GM11168 (cell line): ENCODE data around the gene CFAP119.

Source experiments
- in situ Hi-C: fragments of 300-500 bp; cut with MboI; formaldehyde crosslinking; loops from one replicate; pipeline ENCODE4 v1.12.0; 2022; ENCODE audit warnings: low sequenced_read_pairs; ENCODE audit not compliant: unreplicated experiment

CFAP119 gene

GRCh38 chr16:30782486-30783279 lies 20.8 kb upstream of the CFAP119 start:
- in situ Hi-C loops, result no loop called here

GRCh38 chr16:30780549-30780948 lies 18.7 kb upstream of the CFAP119 start:
- in situ Hi-C loops, result no loop called here

GRCh38 chr16:30780021-30780420 lies 18.2 kb upstream of the CFAP119 start:
- in situ Hi-C loops, result no loop called here

- in situ Hi-C loops, result no loop called here
Observed at GRCh38 chr16:30779596-30779995, 17.7 kb upstream of the CFAP119 start.

- in situ Hi-C loops, result no loop called here
Observed at GRCh38 chr16:30778549-30779244, 16.8 kb upstream of the CFAP119 start.

GRCh38 chr16:30777591-30778297 lies 15.9 kb upstream of the CFAP119 start:
- in situ Hi-C loops, result no loop called here

- in situ Hi-C loops, result no loop called here
Observed at GRCh38 chr16:30775392-30776188, 13.7 kb upstream of the CFAP119 start.

- in situ Hi-C loops, result no loop called here
Observed at GRCh38 chr16:30775131-30775391, 13.2 kb upstream of the CFAP119 start.

GRCh38 chr16:30774367-30775130 lies 12.7 kb upstream of the CFAP119 start:
- in situ Hi-C loops, result no loop called here

- in situ Hi-C loops, result no loop called here
Observed at GRCh38 chr16:30773826-30774225, 12.0 kb upstream of the CFAP119 start.

GRCh38 chr16:30771726-30772125 lies 9.9 kb upstream of the CFAP119 start:
- in situ Hi-C loops, result no loop called here

GRCh38 chr16:30769379-30770089 lies 7.7 kb upstream of the CFAP119 start:
- in situ Hi-C loops, result no loop called here

GRCh38 chr16:30768583-30769181 lies 6.8 kb upstream of the CFAP119 start:
- in situ Hi-C loops, result no loop called here

- in situ Hi-C loops, result no loop called here
Observed at GRCh38 chr16:30767767-30768465, 6.1 kb upstream of the CFAP119 start.

GRCh38 chr16:30766933-30767284 lies 5.0 kb upstream of the CFAP119 start:
- in situ Hi-C loops, result no loop called here

- in situ Hi-C loops, result no loop called here
Observed at GRCh38 chr16:30766206-30766932, 4.5 kb upstream of the CFAP119 start.

GRCh38 chr16:30764816-30765465 lies 3.1 kb upstream of the CFAP119 start:
- in situ Hi-C loops, result no loop called here
